GDM1 (cell line): ENCODE measurements around the gene ARHGEF3.
"Not testable (repeated sequence)": the region's sequence is repeated elsewhere in the genome, so short reads cannot be mapped to it uniquely, and the experiment has no call there.

ENCODE experiments used
- DNase-seq: peaks from one replicate; lab custom pipeline; 2025; lab: John Stamatoyannopoulos, UW

ARHGEF3 gene

GRCh38 chr3:56737006-56737405 is 64.7 kb downstream of the ARHGEF3 start:
- DNase-seq, result no peak

GRCh38 chr3:56732109-56732508 is 69.6 kb downstream of the ARHGEF3 start:
- no peak for DNase-seq

- DNase-seq, result peak; percentile 57
Observed at GRCh38 chr3:56725175-56725574, 76.6 kb downstream of the ARHGEF3 start.

- no peak for DNase-seq
Observed at GRCh38 chr3:56724676-56725075, 77.1 kb downstream of the ARHGEF3 start.

GRCh38 chr3:56720849-56721248 is 80.9 kb downstream of the ARHGEF3 start:
- DNase-seq, result no peak

- not testable (repeated sequence) for DNase-seq
Observed at GRCh38 chr3:56718809-56719208, 82.9 kb downstream of the ARHGEF3 start.

GRCh38 chr3:56711344-56711743 is 90.4 kb downstream of the ARHGEF3 start:
- DNase-seq, result no peak

GRCh38 chr3:56707412-56707811 is 94.3 kb downstream of the ARHGEF3 start:
- not testable (repeated sequence) for DNase-seq

- DNase-seq, result no peak
Observed at GRCh38 chr3:56706629-56707028, 95.1 kb downstream of the ARHGEF3 start.

- DNase-seq, result no peak
Observed at GRCh38 chr3:56704706-56705105, 97.0 kb downstream of the ARHGEF3 start.

GRCh38 chr3:56702490-56703315 is 99.0 kb downstream of the ARHGEF3 start:
- DNase-seq, result peak; percentile 58

- DNase-seq, result no peak
Observed at GRCh38 chr3:56700151-56700550, 101.6 kb downstream of the ARHGEF3 start.

- DNase-seq, result no peak
Observed at GRCh38 chr3:56694867-56695683, 106.7 kb downstream of the ARHGEF3 start.

GRCh38 chr3:56693750-56694149 is 108.0 kb downstream of the ARHGEF3 start:
- DNase-seq, result peak; percentile 57

GRCh38 chr3:56692520-56693433 is 109.0 kb downstream of the ARHGEF3 start:
- peak; percentile 61 for DNase-seq

- DNase-seq, result not testable (repeated sequence)
Observed at GRCh38 chr3:56692001-56692365, 109.8 kb downstream of the ARHGEF3 start.

- no peak for DNase-seq
Observed at GRCh38 chr3:56691165-56692000, 110.4 kb downstream of the ARHGEF3 start.

- DNase-seq, result no peak
Observed at GRCh38 chr3:56689303-56689702, 112.4 kb downstream of the ARHGEF3 start.

GRCh38 chr3:56688191-56688590 is 113.6 kb downstream of the ARHGEF3 start:
- DNase-seq, result no peak

GRCh38 chr3:56684029-56684428 is 117.7 kb downstream of the ARHGEF3 start:
- no peak for DNase-seq
